Inferior parietal cortex (tissue), 1 donor: ENCODE measurements around the gene PARD3B.

ENCODE experiments used
- DNase-seq: peaks from one replicate; pipeline ENCODE4 v3.0.0-alpha.2; 2016; ENCODE audit errors: extremely low spot score

Gene PARD3B

DNA sequence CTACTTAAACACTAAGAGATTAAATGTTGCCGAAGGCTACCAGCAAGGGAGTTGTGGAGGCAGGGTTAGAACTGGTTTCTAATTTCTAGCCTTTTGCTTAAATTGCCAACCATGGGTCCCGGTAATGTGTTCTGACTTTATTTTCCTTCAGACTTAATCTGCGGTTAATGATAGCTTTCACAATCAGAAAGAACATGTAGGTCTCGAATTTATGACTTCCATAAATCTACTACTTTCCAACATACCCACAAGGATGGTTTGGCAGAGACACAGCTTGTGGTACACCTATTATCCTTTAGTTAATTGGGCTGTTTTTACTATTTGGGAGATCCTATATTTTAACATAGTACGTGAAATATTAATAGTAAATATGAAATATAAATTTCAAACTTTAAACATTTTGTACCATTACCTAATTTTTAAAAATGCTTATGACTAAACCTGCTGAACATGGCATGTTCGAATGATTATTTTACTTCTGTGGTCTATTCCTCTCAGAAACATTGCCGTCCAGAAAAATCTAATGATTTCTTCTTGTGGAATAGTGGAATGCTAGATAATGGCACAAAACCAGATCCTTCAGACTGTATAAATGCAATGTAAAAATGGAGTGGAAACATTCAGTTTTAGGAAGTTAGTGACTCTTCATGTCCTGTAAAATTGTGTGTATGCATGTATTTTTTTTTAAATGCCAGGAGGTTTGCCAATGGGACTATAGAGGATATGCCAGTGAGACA, 41.3 kb downstream of the PARD3B start:
- no peak for DNase-seq

DNA sequence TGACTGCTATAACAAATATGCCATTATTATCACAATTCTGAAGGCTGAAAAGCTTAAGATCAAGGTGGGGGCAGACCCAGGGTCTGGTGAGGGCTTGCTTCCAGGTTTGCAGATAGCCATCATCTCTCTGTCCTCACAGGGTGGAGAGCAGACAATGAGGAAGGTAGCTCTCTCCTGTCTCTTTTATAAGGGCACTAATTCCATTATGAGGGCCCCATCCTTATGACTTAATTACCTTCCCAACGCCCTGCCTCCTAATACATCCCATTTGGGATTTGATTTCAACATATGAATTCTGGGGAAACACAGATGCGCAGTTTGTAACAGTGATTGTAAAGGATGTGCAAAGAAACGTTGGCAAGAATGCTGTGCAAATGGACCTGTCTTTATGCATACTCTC, 44.8 kb downstream of the PARD3B start:
- DNase-seq, result no peak

DNA sequence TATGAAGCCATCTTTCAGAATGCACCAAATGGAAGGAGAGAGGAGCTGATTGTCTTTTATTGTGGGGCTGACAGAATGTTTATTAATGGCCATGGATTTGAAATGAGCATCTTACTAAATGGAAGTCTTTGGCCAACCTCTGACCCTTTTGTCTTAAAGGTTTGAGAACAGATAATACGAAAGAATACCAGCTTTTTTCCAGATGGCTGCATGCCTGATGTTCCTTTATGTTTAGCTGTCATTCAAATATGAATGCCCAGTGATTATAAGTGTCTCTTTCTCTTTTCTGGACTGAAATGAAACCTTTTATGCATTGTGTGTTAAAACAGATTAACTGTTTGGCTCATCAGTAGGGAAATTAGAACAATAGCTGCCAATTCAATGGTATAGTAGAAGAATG, 46.0 kb downstream of the PARD3B start:
- no peak for DNase-seq

DNA sequence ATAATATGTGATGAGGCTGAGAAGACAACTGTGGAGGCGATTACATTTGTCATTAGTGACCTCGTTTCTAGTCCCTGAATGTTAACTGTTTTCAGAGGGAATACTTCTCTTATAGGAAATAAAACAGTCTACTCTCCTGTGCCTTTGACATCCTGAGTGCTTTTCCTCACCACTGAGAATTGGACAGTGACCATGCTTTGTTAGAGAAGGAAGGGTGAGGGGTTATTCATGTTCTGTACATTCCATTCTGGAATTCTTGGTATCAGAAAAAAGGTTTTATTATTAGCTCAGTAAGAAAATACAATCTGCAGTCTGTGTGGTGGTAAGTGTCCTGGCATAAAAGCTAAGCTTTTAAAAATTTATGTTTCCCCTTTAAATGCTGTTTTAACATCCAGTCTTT, 58.8 kb downstream of the PARD3B start:
- no peak for DNase-seq

DNA sequence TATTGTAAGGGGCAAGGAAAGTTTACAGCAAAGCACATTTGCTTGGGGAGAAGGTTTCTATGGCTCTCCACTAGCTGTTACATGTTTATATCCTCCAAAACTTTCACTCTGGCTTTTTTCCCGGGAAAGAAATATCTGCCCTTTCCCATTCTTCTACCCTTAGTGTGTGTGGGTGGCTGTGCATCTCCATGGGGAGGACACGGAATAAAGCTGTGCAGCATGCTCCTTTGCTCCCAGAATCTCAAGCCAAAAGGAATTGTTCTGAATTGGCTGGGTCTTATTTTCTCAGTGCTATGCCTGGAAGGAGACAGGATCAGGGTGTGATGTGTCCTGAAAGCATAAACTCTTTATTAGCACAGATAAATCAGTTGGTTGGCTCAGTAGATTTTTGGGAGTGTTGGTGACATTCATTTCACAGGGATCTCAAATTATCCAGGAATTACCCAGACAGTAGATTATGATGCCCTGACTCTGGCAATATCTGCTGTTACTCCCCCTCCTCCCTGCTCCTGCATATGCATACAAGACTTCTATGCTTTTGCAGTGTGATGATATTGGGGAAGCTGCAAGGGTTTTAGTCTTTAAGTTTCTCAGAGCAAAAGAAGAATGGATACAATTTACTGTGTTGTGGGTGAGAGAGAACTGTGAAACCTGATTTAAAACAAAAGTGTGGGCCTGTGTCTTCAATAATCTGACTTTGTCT, 63.1 kb downstream of the PARD3B start:
- DNase-seq, result peak; percentile 14

DNA sequence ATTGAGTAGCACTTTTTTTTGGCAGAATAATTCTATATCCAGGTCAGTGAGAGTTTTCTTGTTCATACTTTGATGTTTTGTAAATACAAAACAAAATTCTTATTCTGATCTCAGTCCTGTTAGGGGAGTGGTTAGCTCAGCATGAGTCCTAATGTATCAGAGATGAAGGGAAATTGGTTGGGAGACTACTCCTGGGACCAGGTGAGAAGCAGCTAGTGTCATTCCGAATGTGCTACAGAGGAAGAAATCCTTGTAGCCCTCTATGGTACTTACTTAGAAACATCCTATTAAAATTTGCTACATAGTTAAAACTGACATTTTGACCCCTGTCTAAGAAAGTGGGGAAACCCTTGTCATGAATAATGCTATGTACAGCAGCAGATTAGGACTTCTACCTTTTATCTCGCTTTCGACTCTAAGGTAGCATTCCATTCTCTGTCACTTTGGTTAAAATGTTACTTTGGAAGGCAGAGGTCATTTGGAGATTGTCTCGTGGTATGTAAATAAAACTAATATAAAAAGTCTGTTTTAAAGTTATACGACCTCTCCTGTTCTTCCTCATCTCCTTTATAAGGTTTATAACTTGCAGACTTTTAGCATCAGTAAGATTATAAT, 65.8 kb downstream of the PARD3B start:
- no peak for DNase-seq

DNA sequence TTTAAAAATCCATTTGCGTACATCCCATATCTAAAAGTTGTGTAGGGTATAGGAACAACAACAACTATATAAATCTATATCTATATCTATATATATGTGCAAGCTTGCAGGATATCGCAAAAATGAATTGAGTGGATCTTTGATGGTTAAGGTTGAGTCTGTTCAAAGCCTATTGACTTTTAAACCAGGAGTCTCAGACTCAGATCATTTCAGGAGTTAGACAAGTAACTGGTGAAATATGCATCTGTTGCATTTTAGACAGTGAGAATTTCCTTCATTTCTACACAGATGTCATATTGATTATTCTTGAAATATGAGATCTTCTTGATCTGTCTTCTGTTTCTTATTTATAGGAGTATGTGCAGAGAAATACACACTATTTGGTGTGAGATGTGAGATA, 66.5 kb downstream of the PARD3B start:
- no peak for DNase-seq

DNA sequence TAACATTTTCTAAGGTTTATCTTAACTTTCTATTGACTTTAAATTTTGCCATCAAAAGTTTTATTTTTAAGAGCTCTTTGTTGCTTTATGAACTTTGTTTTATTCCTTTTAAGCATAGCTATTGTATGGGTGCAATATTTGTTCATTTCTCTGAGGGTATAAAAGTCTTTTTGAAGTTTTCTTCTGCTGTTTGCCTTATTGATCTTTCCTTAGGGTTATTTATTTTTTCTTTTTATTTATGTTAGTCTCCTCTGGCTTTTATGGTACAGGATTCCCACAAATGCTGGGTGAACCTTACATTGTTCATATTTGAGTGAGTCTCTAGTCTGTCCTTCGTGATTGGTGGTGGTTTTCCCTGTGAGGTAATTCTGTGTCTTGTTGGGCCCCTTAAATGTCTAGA, 68.4 kb downstream of the PARD3B start:
- DNase-seq, result no peak

DNA sequence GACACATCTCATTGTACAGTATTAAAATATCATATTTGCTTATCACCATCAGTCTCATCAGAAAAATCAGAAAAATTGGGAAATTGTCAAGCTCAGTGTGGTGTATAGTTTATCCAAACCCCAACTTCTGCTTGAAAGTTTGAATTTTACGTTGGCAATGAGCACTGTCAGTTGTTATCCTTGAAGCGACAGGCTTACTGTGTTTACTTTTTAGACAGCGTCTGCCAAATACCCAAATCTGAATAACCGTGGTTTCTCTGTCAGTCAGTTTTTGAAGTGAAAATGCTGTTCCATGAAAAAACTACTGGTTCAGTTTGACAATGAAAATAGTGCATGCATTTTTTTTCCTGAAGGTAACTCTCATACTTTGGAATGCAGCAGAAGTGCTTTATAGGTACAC, 70.2 kb downstream of the PARD3B start:
- DNase-seq, result no peak

DNA sequence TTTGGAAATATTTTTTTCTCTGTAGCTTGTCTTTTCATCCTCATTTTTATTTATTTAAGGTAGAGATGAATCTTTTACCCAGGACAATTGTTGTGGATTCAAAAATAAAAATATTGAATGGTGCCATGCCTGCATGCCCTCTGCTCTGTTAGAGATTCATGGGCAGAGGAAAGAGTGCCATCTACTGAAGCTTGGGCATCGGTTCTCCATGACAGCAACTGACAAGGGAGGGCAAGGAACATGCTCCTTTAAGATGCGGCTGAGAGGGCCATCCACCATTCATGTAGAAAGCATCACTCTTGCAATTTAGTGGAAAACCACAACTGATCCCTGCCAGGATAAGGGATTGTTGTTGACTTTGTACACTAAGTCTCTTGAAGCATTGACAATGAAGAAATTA, 79.9 kb downstream of the PARD3B start:
- peak; percentile 59 for DNase-seq

DNA sequence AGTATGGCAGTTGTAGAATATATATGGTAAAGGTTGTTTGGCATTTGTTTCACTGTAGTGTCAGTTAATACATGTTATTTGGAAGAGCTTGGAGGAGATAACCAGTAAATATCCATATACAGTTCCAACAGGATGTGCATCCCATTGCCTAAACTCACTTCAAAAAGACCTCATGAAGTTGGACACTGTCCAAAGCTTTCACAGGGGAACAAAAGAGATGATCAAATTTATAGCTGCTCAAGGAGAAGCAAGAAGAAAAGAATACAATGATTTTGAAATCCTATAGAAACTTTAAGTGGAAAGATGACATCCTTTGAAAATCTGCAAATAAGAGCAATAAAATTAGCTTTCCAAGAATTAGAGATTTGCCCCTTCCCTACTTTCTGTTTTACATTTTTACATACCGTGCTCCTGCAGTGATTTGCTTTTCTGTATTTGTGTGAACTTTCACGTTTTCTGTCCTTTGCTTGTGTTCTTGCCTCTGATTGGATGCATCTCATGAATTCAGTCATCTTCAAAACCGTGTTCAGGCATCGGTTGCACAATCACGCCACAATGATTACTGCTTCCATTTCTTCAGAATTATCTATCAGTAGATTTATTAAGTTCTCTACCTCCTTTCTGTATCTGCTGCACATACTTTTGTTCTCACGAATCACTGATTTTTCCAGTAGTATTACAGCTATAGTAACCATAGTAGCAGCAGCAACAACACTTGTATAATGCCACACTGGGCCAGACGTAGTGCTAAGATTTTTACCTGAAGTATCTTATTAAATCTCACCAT, 83.8 kb downstream of the PARD3B start:
- no peak for DNase-seq

DNA sequence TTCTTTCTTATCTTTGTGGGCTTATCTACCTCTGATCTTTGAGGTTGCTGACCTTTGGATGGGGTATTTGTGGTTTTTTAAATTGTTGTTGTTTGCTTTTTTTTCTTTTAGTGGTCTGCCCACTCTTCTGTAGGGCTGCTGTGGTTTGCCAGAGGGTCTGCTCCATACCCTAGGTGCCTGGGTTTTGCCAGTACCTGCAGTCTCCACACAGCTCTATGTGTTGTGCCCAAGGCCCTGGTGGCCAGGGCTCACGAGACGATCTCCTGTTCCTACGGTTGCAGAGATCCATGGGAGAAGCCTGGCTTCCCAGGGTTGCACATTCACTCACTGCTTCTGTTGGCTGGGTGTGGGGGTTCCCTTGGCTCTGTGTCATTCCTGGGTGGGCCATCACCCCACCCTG, 87.1 kb downstream of the PARD3B start:
- DNase-seq, result no peak

DNA sequence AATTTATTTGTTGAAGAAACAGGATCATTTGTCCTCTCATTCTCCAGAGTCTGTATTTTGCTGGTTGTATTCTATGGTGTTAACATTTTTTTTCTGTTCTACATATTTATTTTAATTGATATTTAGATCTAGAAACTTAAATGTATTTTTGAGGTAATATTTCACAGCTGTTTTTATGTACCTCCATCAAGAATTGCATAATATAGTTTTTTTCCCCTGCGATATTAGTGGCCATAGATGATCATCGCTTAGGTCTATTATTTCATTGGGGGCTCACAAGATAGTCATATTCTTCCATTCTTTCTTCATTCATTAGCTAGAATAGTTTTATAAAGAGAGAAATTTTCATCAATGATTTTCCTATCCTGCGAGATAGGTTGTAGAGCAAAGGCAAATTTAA, 89.3 kb downstream of the PARD3B start:
- DNase-seq, result no peak

DNA sequence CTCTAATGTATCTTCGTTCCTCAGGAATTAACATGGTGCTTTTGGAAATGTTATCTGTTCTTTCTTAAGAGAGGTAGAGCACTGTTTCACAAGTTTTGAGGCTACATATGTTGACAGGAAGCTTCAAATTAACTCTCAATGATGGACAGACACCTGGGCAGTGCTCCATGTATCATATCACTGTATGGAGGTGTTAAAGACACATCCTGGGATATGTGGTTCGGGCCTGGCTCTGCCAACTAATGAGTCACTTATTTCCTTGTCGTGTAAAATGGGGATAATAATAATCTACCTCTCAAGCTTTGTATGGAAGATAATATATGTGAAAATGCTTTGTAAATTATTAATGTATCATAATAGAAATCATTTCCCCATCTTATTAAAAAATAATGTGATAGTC, 90.2 kb downstream of the PARD3B start:
- no peak for DNase-seq

DNA sequence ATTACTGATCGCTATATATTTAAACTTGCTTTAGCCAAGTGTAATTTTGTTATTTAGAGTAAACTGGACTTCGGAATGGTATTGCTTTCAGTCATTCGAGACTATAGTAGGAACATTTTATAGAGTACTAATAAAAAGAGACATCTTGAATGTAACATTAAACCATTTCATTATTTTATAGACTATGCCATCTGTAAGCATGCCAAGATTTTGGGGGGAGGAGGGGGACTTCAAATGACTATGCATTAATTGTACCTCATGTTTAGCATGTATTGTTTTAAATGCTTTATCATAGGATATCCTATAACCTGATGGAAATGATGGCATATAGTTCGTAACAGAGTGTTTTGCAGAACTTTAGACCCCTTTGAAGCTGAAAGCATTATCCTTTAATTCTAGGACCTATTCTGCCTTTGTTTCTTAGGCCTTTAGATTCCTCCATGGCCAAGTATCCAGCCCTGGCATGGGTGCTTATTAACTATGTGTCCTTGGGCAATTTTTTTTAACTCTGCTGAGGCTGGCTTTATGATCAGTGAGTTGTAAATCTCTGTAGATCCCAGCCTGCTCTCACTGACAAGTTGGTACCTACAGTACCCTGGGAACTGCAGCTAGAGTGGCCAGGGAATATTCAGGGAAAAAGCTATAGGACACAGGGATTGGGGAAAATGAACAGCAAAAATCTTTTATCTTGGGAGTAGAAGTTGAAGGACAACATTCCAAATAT, 93.4 kb downstream of the PARD3B start:
- no peak for DNase-seq

DNA sequence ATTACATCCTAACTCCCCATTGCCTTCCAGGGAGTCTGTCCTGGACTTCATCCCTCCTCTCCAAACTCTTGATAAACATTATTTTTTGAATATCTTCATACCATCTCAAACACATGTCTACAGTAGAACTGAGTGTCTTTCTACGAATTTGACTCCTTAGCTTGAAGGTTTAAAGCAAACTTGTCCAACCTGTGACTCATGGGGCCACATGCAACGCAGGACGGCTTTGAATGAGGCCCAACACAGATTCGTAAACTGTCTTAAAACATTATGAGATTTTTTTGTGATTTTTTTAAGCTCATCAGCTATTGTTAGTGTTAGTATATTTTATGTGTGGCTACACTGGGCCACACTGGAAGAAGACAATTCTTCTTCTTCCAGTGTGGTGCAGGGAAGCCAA, 98.1 kb downstream of the PARD3B start:
- DNase-seq, result no peak

DNA sequence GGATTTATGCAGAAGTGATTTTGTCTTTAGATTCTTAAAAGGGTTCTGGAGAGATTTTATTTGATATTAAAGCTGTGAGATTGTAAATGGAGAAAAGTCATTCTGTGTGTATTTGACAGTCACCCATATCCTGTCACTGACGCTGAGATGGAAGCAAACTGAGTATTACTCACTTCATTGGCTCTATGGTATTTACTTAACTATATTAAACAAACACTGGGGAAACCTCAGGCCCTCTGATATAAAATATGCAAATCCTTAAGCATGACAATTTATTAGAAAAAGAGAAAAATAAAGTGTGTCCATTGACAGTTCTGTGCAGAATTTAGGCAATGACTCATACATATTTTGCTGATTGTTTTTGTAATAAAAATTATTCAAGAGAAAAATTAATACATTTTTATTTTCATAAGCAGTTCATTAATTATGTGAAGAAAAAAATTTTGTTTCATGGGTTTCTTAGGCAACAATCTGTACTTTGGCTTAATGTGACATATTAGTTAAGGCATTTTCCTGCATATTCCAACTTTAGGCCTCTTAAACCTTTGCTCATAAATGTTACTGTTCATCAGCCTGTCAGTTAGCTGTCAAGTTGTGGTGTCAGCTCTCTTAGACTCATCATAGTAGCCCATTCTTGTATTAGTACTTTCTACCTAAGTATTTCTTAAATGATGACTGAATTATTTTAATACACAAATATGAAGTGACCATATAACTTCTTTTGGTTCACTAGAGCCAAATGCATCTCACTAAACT, 99.9 kb downstream of the PARD3B start:
- DNase-seq, result no peak

DNA sequence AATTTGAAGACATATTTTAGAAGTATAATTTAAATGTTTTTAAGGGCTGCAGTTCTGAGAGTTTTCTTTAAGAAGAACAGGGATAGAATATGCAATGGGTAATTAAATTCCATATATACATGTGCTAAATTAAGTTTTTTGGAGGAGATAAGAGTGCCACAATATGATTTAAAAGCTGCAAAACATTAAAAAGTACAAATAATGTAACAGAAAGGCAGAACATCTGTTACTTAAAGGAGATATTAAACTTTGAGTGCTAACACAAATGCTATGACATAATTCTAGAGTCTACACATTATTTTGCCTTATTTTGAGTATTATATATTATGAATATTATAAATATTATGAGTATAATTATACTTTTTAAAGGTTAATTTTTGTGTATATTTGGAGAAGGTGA, 102.4 kb downstream of the PARD3B start:
- DNase-seq, result no peak

DNA sequence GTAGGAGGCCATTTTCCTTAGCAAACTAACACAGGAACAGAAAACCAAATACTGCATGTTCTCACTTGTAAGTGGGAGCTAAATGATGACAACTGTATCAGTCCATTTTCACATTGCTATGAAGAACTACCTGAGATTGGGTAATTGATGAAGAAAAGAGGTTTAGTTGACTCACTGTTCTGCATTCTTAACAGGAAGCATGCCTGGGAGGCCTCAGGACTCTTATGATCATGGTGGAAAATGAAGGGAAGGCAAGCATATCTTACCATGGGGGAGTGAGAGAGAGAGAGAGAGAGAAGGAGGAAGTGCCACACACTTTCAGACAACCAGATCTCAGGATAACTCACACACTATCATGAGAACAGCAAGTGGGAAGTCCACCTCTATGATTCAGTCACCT, 105.3 kb downstream of the PARD3B start:
- no peak for DNase-seq

DNA sequence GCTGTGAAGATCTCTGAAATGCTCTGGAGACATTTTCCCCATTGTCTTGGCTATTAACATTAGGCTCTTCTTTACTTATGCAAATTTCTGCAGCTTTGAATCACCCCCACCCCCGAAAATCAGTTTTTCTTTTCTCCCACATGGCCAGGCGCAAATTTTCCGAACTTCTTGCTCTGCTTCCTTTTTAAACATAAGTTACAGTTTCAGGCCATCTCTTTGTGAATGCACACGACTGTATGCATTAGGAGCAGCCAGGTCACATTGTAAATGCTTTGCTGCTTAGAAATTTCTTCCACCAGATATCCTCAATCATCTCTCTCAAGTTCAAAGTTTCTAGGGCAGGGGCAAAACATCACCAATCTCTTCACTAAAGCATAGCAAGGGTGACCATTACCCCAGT, 106.8 kb downstream of the PARD3B start:
- no peak for DNase-seq

DNA sequence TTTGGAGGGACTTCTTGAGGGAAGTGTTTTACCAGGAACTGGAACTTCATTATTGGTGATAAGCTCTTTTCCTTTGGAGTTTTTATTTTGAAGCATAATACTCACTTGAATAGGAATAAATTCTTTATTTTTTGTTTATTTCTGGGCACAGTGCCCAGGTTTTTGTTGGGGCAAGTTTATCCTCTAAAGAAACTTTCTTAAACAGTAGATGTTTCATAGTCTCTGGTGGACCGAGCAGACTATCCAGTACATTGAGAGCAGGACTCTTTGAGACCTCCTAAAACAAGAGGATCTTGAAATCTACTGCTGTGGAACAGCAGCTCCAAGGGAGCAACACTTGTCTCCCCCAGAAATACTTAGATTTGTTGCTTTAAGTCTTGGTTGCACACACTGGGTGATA, 109.4 kb downstream of the PARD3B start:
- no peak for DNase-seq
